ENCODE results near the gene FGFR4.

Gene FGFR4

DNA sequence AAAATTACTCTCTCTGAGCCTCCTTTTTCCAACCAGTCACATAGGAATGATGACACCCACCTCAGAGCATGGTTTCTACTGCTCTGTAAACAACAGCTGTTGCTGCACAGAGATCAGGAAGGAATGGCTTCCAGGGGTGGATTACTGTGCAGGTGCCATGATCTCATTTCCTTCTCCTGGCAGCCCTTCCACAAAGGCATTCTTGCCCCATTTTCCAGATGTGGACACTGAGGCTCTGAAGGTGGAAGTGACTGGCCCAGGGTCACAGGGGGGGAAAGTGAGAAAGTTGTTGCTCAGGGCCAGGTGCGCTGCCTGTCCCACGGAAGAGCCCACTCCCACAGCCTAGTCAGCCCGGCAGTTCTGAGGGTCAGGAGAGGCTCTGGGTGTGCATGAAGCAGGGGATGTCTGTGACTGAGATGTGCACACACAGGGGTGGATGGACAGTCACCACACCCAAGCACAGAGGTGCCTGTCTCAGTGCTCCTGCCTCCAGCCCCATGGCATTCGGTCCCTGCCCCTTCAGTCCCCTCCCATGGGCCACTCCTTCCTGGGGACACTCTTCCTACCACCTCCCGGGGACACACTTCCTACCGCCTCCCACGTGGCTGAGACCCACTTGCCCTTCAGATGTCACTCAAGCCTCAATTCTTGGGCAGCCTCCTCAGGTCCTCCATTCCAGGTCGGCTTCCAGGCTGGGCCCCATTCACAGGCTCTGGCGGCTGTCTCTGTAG, 17.0 kb downstream of the FGFR4 start:
- no peak for DNase-seq

DNA sequence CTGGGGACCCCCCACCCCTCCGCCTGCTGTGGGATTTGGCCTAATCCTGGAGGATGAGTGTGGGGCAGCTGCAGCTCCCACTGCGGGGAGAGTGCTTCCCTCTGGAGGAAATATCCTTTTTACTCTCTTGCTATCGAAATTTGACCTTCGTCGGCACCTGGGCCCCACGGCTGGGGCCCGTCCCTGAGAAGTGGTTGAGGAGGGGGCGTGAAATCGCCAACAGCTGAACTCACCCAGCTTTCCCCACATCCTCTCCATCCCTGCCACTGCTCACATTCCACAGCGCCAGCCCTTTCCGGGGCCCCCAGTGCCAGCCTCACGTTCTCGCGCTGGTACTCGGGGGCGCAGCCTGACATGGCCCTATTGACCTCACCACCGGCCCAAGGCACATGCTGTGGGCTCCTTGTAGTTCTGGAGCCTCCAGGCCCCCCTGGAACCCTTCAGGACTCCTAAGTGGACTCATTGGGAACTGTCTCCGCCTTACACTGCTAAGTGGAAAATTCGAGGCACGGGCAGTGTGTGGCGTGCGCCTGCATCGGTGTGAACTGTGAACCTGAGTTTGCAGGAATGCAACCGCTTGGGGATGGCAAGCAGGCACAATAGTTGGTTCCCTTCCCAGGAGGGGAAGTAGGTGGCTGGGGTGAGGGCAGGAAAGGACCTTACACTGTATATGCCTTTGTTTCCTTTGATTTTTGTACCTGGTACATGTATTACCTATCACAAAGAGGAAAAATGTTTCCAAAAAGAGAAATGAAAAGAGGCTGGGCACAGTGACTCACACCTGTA, 19.2 kb downstream of the FGFR4 start:
- DNase-seq: no peak

DNA sequence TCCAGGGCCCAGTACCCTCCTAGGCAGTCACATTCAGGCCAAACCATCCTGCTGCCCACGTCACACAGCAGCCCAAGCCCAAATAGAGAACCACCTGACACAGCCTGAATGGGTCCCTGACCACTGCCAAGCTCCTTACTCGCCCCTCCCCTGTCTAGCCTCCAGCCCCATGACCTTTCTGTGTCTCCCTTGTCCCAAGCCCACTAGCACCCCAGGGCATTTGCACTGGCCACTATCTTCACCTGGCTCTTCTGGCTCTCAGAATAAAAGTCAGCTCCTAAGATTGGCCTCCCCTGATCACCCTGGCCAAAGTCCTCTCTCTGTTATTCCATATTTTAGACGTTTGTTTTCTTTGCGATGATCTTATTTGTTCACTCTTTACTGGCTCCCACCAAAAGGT, 20.4 kb downstream of the FGFR4 start:
- DNase-seq: no peak

DNA sequence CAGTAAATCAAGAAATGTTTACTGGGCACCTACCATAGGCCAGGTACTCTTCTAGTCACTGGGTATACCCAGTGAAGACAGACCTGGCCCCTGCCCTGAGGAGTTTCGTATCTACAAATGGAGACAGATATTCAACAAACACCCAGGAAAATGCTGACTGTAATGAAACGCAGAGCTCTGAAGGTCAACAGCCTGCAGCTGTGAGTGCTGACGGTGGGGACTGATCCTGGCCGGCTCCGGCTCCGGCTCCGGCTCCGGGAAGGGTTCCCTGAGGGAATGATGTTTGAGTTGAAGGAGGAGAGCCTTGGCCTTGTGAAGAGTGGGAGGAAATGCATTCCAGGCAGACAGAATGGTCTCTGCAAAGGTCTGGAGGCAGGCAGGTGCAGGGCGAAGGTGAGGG, 23.1 kb downstream of the FGFR4 start:
- no peak for DNase-seq

DNA sequence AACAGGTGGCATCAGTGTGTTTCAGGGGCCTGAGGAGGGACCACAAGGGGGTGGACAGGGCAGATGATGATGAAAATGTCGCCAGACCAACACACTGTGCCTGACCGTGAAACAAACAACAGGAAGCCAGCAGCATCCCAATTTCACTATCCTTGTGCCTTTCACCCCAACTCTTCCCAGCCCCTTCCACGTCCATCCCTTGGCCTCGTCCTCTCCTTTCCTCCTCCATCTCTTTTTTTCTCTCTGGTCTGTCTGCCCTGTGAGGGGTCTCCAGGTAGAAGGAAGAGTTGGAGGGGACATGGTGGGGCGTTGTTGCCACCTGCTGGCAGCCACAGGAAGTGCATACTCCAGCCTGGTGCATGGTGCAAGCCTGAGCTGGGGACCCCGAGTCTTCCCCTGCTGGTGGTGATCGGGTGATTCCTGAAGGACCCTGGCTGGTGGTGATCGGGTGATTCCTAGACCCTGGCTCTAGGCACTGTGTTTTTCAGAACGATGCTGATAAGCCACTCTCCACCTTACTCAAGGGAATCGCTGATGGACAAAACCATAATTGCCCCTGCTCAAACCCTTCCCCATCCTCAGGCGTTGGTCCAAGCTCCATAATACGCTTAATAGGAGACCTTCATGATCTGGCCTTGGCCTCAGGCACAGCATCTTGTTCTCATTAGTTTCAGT, 25.1 kb downstream of the FGFR4 start:
- peak; percentile 27 for DNase-seq

DNA sequence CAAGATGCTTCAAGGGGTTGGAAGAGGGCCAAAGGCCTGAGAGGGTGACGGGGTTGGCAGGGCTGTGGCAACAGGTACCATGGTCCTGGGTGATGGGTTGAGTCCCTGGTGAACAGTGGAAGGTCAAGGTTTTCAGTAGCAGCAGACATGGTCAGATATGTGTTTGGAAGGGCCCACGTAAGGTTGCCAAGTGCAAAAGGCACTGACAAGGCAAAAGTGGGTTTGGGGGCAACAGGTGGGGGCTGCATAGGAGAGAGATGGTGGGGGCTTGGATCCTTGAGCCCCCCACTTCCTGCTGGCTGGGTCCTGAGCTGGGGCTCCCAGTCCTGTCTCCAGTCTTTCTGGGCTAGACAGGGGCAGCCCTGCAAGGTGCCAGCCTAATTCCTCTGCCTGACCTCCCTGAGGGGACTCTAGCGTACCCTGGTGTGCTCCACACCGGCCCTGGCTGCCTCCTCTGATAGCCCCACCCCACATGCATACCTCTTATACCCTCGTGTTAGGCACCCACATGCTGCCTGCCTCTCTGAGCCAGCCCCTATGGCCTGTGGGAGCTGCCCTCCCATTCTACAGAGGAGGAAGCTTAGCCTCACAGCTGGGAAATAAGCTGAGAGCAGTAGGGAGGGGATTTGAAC, 26.0 kb downstream of the FGFR4 start:
- DNase-seq: no peak

DNA sequence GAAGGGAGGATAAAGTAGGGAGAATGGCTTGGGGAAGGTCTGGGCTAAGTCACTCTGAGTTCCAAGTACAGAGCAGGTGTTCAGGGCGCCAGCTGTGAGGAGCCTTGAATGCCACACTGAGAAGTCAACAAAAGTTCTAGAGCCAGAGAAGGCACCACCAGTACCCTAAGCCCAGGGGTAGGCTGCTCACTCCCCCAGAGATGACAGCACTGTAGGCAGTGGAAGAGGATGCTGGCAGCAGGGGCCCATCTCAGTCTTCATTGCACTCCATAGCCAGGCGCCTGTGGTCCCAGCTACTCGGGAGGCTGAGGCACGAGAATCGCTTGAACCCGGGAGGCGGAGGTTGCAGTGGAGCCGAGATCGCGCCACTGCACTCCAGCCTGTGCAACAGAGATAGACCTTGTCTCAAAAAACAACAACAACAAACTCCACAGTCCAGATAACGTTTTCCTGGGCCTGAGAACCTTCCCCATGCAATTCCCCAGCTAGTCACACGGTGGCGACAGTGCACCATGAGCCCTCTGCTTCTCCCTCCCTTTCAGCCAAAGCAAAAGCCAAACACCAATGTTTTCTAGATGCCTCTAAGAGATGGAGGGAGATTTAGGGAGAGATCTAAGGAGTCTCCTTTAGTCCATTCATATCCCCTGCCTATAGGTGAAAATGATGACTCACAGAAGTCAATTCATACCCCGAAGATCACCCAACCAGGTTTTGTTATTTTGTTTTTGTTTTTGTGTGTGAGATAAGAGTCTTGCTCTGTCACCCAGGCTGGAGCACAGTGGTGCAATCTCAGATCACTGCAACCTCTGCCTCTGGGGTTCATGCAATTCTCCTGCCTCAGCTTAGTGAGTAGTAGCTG, 27.1 kb downstream of the FGFR4 start:
- peak; percentile 43 for DNase-seq

DNA sequence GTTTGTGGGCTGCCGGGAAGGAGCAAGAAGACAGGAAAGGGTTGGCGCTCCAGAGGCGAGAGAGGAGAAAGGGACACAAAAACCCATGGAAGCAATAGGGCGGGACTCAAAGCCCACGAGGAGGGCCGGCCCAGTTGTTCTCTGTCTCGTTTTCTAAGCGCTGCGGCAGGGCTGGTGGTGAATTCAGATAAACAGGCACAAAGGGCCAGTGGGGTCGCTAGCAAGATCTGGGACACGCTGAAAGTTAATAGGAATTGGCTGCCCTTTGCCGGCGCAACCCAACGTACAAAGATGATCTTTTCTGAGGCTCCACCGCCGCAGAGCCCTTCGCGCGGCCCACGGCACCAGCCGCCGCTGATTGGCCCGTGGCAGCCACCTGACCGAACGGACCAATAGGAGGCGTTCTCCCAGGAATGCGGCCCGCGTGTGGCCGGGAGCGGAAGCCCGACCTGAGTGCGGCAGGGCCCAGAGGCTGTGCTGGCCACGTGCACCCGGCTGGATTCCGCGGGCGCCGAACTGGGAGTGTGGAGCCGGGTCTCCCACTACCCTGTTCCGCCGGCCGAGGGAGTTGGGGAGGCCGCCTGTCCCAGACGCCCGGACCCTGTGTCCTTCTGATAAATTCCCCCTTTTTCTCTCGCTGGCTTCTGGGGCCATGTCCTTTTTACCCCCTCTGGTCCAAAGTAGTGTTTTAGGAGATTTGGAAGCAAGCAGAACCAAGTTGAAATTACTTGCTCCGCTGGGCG, 30.1 kb downstream of the FGFR4 start:
- DNase-seq: no peak

DNA sequence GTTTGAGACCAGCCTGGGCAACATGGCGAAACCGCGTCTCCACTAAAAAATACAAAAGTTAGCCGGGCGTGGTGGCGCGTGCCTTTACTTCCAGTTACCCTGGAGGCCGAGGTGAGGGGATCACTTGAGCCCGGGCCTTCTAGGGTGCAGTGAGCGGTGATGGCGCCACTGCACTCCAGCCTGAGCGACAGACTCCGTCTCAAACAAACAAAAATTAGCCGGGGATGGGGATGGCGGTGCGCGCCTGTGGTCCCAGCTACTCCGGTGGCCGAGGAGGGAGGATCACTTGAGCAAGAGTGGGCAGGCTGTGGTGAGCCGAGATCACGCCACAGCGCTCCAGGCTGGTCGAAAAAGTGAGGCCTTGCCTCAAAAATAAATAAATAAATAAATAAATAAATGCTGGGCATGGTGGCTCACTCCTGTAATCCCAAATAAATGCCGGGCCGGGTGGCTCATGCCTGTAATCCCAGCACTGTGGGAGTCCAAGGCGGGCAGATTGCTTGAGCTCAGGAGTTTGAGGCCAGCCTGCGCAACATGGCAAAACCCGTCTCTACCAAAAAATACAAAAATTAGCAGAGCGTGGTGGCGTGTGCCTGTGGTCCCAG, 30.8 kb downstream of the FGFR4 start:
- DNase-seq: no peak

DNA sequence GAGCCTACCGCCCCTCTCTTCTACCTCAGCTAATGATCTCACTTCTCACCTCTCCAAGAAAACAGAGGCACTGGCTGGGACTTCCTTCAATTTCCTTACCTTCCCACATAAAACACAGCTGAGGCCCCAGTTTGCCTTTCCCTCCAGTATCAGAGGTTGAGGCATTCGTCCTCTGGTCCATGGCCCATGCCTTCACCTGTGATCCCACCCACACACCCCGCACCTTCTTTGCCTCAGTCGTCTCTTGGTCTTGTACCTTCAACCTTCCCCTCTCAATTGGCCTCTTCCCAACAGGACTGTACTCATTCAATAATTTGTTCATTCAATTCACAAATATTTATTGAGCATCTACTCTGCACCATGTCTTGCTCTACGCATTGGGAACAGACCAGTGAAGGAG, 35.9 kb downstream of the FGFR4 start:
- no peak for DNase-seq

DNA sequence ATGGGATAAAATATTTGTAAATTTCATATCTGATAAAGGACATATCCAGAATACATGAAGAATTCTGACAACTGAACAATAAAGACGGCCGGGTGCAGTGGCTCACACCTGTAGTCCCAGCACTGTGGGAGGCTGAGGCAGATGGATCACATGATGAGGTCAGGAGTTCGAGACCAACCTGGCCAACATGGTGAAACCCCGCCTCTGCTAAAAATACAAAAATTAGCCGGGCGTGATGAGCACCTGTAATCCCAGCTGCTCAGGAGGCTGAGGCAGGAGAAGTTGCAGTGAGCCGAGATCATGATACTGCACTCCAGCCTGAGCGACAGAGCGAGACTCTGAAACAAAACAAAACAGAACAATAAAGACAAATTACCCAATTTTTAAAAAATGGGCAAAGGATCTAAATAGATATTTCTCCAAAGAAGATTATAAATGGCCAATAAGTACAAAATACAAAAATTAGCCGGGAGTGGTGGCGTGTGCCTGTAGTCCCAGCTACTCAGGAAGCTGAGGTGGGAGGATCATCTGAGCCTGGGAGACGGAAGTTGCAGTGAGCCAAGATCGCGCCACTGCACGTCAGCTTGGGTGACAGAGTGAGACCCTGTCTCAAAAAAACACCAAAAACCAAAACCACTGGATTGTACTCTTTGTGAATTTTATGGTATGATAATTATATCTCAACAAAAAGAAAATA, 37.2 kb downstream of the FGFR4 start:
- DNase-seq: no peak

DNA sequence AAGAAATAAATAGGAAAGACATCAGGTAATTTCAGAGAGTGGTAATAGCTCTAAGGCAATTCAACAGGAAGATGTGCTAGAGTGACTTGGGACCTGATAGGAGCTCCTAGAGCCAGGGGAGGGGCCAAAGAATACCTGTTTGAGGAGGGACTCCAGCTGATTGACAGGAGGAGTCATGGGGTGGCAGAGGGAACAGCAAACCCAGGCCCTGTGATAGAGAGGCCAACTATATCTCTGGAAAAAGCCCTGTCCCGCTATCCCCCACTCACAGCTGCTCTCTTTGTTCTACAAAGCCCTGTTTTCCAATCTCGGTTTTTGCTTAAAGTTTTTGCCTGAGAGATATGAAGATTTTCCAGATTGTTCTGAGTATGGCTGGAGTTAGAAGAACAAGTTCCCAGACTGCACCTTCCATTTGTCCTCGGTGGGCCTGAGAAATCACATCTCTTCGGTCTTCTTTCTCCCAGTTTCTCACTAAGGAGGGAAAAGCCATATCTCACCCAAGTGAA, 37.8 kb downstream of the FGFR4 start:
- DNase-seq: no peak

DNA sequence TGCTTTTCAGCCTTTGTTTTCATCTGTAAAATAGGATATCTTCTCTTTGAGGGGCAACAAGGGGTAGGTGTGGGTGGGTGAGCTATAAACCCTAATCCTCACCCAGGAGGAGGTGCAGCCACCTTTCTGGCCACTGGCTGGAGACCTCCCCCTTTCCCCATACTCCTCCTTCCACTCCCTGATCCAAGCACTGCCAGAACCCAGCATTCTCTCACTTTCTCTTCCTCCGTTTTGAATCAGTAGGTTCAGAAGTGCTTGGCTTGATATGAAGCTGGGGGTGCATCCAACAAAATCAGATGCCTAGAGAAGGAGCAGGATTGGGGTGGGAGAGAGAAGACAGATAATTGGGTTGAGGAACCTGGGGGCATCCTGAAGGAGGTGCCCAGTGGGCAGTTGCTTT, 40.1 kb downstream of the FGFR4 start:
- DNase-seq: no peak

DNA sequence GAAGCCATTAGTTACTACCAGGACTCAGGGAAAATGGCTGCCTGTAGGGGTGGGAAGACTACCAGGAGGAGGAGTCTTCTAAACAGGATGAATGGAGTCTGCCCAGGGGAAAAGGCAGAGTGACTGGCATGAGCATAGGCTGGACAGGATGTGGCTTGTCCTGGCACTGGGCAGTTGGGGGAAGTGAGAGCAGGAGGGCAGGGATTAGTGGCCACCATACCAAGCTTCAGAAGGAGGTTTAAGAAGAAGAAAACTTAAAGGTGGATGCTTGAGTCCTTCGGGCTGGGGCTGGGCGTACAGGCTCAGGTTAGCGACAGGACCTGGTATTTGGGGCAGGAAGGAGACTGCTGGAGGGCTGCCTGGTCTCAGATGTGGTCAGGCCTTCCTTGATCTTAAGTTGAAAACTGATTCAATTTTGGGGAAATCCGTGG, 41.9 kb downstream of the FGFR4 start:
- DNase-seq: no peak

DNA sequence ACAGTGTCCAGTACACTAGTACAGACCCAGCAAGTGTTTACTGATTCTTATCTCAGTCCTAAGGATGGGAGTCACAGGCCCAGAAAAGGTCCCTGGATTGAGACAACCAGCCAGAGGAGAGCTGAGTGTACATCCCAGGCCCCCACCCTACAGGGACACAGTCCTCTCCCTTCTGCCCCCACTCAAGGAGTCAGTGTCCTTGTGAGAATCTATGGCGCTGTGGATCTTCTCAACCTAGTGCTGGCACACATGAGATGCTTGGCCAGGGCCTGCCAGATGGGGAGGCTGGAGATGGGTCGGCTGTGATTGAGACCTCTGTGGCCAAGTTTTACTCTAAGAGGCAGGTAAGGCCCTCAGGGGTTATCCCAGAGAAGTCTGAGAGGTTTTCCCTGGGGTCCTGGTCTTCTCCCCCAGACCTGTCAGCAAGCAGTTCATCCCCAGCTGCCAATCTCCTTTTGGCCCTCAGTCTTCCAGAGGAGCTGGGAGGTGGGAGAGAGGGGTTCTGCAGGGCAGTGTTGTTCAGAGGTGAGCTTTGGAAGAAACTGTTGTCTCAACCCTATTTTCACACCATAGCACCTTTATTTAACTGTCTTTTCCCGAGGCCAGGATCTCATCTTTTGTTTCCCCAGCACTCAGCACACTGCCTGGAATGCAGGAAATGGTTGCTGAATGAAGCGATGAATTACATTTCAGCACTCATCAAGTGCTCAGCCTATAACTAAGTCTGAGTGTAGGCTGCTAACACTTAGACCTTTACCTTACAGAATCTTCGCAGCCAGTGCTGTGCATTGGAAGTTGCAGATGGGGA, 43.7 kb downstream of the FGFR4 start:
- DNase-seq: no peak

DNA sequence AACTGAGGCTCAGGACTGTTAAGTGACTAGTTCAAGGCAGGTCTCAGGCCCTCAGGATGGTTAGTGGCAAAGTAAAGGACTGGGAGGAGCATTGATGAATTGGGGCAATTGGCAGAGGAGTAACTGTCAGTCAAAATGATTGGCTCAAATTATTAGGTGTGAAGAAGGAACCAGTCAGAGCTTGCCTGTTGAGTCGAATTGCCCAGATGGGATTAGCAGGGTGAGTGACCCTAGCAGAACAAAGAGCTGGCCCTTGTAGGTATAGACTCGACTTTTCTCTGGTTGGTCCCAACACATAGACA, 44.3 kb downstream of the FGFR4 start:
- no peak for DNase-seq

DNA sequence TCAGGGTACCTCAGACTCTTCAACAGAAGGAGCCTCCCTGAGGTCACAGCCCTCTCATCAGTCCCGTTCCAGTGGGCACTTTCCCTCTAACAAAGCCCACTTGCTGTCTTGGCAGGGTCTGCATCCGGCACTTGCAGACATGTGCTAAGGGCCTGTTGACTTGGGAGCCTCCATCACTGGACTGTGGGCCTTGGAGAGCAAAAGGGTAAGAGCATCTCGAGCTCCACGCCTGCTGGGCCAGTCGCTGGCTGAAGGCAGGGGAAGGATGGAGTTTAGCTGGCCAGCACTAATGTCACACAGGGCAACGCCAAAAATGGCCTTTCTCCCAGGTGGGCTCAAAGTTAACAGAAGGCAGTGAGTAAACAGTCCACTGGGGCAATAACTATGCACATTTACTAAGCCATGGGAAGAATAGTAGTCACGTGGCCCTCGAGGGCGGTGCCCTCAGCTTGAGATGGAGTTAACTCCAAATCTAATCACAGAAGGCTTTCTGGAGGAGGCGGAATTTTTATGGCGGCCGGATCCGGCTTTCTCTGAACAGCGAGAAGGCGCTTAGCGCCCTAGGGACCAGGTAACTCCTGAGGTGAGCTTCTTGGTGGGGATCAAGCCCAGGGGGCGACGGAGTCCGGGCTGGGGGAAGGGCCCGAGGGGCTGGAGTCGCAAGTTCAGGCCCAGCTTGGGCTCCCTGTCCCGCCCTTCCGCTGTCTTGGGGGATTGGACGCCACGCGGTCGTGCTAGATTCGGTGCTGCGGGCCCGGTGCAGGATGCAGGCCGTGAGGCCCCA, 44.8 kb downstream of the FGFR4 start:
- no peak for DNase-seq

DNA sequence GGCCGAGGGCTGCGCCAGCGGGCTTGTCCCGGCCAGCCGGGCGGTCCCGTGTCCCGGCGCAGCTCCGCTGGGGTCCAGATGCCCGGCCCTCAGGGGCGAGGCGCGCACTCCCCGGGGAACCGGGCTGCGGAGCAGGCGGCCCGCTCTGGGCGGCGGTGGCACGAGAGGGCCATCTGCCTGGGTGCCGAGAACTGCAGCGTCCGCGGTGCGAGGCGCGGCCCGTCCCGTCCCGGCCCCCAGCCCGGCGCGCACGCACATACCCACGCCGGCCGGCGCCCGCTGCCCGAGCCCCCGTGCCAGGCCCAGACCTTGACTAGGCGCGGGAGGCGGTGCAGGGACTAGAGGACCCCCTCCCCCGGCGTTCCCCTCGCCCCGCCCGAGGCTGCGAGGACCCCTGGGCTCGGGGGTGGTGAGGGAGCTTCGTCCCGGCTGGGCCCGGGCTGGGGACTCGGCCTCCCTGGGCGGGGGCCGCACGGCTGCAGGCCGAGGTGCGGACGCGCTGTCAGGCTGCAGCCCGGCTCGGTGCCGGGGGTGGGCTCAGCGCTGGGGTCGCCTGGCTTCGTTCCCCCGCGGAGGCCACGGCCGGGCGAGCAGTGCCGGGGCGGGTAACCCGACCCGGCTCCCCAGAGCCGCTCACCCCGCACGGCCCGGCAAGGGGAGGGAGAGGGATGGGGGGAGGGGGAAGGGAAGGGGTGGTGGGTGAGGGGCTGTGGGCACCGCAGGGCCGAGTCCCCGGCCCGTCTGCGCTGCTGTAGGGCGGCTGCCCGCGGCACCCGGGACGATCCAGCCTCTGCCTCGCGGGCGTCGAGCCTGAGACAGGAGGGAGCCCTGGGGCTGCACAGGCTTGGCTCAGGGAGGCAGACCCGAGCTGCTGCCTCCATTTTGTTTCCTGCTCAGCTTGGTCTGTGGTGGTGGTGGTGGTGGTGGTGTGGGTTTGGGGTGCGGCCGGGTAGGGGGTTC, 45.7 kb downstream of the FGFR4 start:
- DNase-seq: no peak

Data from NCI-H1105 (cell line).